Activated CD8-positive, alpha-beta memory T cell treated with anti-CD3 and anti-CD28 coated beads, Interleukin-2, amount 50 U/mL, for 1 hour (primary cell): ENCODE measurements around the gene SELENOM.
"Not testable (repeated sequence)": the region's sequence is repeated elsewhere in the genome, so short reads cannot be mapped to it uniquely, and the experiment has no call there.

Experiments
- DNase-seq: peaks from one replicate; pipeline ENCODE4 v3.0.0-alpha.2; 2020; ENCODE audit errors: extremely low read depth

Gene SELENOM

GRCh38 chr22:31106001-31106571, 1.3 kb downstream of the SELENOM start:
- DNase-seq, result no peak

GRCh38 chr22:31105282-31105929, 2.0 kb downstream of the SELENOM start:
- no peak for DNase-seq

- DNase-seq, result no peak
Measured at GRCh38 chr22:31104869-31105268, 2.5 kb downstream of the SELENOM start.

- DNase-seq, result no peak
Measured at GRCh38 chr22:31103899-31104694, 3.3 kb downstream of the SELENOM start.

GRCh38 chr22:31103111-31103510, 4.3 kb downstream of the SELENOM start:
- no peak for DNase-seq

- DNase-seq, result no peak
Measured at GRCh38 chr22:31102441-31103081, 4.8 kb downstream of the SELENOM start.

GRCh38 chr22:31100762-31101525, 6.4 kb downstream of the SELENOM start:
- DNase-seq, result no peak

GRCh38 chr22:31099841-31100761, 7.3 kb downstream of the SELENOM start:
- no peak for DNase-seq

- DNase-seq, result no peak
Measured at GRCh38 chr22:31099386-31099785, 8.0 kb downstream of the SELENOM start.

- DNase-seq, result no peak
Measured at GRCh38 chr22:31098632-31099110, 8.7 kb downstream of the SELENOM start.

GRCh38 chr22:31097941-31098631, 9.3 kb downstream of the SELENOM start:
- DNase-seq, result no peak

- not testable (repeated sequence) for DNase-seq
Measured at GRCh38 chr22:31097539-31097938, 9.8 kb downstream of the SELENOM start.

GRCh38 chr22:31096657-31097279, 10.6 kb downstream of the SELENOM start:
- DNase-seq, result no peak

- DNase-seq, result no peak
Measured at GRCh38 chr22:31095637-31096249, 11.6 kb downstream of the SELENOM start.

- DNase-seq, result no peak
Measured at GRCh38 chr22:31094741-31095140, 12.6 kb downstream of the SELENOM start.

GRCh38 chr22:31094021-31094551, 13.3 kb downstream of the SELENOM start:
- DNase-seq, result no peak

GRCh38 chr22:31093086-31093850, 14.1 kb downstream of the SELENOM start:
- no peak for DNase-seq

- no peak for DNase-seq
Measured at GRCh38 chr22:31092161-31092560, 15.2 kb downstream of the SELENOM start.
